AG10803 (cell line): Measurements from ENCODE around the gene RBP3.

Experiments
- DNase-seq: peaks from one replicate; pipeline ENCODE4 v3.0.0; 2010; ENCODE audit warnings: low read depth
- H3K4me3 ChIP-seq: 2 replicates; pipeline ENCODE4 v1.5.1; 2011; ENCODE audit warnings: mild to moderate bottlenecking, low read length, control low read depth
- CTCF ChIP-seq: conservative IDR thresholded peaks from 2 replicates; pipeline ENCODE4 v1.5.1; 2011; ENCODE audit warnings: mild to moderate bottlenecking, low read length, control low read depth, inconsistent platforms

Gene RBP3

GRCh38 chr10:47372726-47373125 lies 24.6 kb downstream of the RBP3 start:
- TF ChIP-seq CTCF: no peak
- DNase-seq: no peak
- no peak overlapping the region for H3K4me3 ChIP-seq

- TF ChIP-seq CTCF: no peak
- DNase-seq: peak; percentile 60
- no peak overlapping the region for H3K4me3 ChIP-seq
Observed at GRCh38 chr10:47374611-47375536, 26.7 kb downstream of the RBP3 start.

GRCh38 chr10:47376522-47377220 lies 28.5 kb downstream of the RBP3 start:
- H3K4me3 ChIP-seq: no peak overlapping the region
- TF ChIP-seq CTCF: no peak
- no peak for DNase-seq

- no peak overlapping the region for H3K4me3 ChIP-seq
- no peak for DNase-seq
- TF ChIP-seq CTCF: no peak
Observed at GRCh38 chr10:47378183-47378510, 30.0 kb downstream of the RBP3 start.

GRCh38 chr10:47378606-47379444 lies 30.7 kb downstream of the RBP3 start:
- H3K4me3 ChIP-seq: no peak overlapping the region
- no peak for TF ChIP-seq CTCF
- DNase-seq: no peak

- no peak overlapping the region for H3K4me3 ChIP-seq
- no peak for DNase-seq
- no peak for TF ChIP-seq CTCF
Observed at GRCh38 chr10:47379445-47379785, 31.3 kb downstream of the RBP3 start.
